WTC11 (cell line): ENCODE data around the gene SBF2. TPM values are rescaled to one million over a fixed set of nuclear protein-coding genes. Genes with fewer than 3 reads are reported as not detected.
A peak's percentile ranks its signal among the peaks of the same experiment; 100 is the strongest.

Source experiments
- ATAC-seq: fragments of 200-7000 bp; cut with Tn5 transposase; 2 replicates; pipeline ENCODE4 v1.10.0; 2021; ENCODE audit warnings: mild to moderate bottlenecking, moderate library complexity
- CTCF ChIA-PET: fragments of 300-600 bp; sonication (Branson Sonifier 250); formaldehyde crosslinking; loops from one replicate; lab custom pipeline; 2021; ENCODE audit warnings: antibody characterized with exemption; lab: Charles Lee
- POLR2A ChIA-PET: fragments of 350-600 bp; sonication (Branson Sonifier 250); formaldehyde crosslinking; loops from one replicate; lab custom pipeline; 2021; ENCODE audit warnings: antibody characterized with exemption; lab: Charles Lee
- DNase-seq: peaks from one replicate; pipeline ENCODE4 v3.0.0; 2021; ENCODE audit warnings: low spot score
- H3K27ac Mint-ChIP-seq: 2 replicates; pipeline ENCODE4 v1.8.0; 2021; ENCODE audit warnings: mixed read lengths
- H3K27me3 Mint-ChIP-seq: 2 replicates; pipeline ENCODE4 v1.8.0; 2021; ENCODE audit warnings: low read depth, mild to moderate bottlenecking, moderate library complexity, mixed read lengths
- H3K36me3 Mint-ChIP-seq: 2 replicates; pipeline ENCODE4 v1.8.0; 2021; ENCODE audit warnings: mixed read lengths
- H3K4me1 Mint-ChIP-seq: 2 replicates; pipeline ENCODE4 v1.8.0; 2022; ENCODE audit warnings: mixed read lengths
- H3K4me3 Mint-ChIP-seq: 2 replicates; pipeline ENCODE4 v1.8.0; 2021; ENCODE audit warnings: mild to moderate bottlenecking, moderate library complexity, mixed read lengths
- H3K9me3 Mint-ChIP-seq: 2 replicates; pipeline ENCODE4 v1.8.0; 2021; ENCODE audit warnings: mixed read lengths
- ELF4 ChIP-seq: sonication (generic); formaldehyde crosslinking; IDR thresholded peaks from 2 replicates; pipeline ENCODE4 v1.8.1; 2022; ENCODE audit warnings: low read depth, mild to moderate bottlenecking, moderate library complexity, missing genetic modification reagents
- JUN ChIP-seq: sonication (generic); formaldehyde crosslinking; IDR thresholded peaks from 2 replicates; pipeline ENCODE4 v1.8.0; 2023; ENCODE audit warnings: mild to moderate bottlenecking, missing genetic modification reagents
- MXD4 ChIP-seq: fragments of 250-450 bp; sonication (Bioruptor Pico); IDR thresholded peaks from 2 replicates; pipeline ENCODE4 v1.8.0; 2021; ENCODE audit warnings: mild to moderate bottlenecking, moderate library complexity, borderline replicate concordance
- NR1H2 ChIP-seq: sonication (generic); formaldehyde crosslinking; IDR thresholded peaks from 2 replicates; pipeline ENCODE4 v1.9.0; 2021; ENCODE audit warnings: mild to moderate bottlenecking, moderate library complexity, missing genetic modification reagents
- SP1 ChIP-seq: sonication (generic); formaldehyde crosslinking; conservative IDR thresholded peaks from 2 replicates; pipeline ENCODE4 v1.8.1; 2022; ENCODE audit warnings: missing genetic modification reagents
- TEAD1 ChIP-seq: sonication (generic); formaldehyde crosslinking; IDR thresholded peaks from 2 replicates; pipeline ENCODE4 v1.8.0; 2022; ENCODE audit warnings: mild to moderate bottlenecking, missing genetic modification reagents
- TEAD4 ChIP-seq: sonication (generic); formaldehyde crosslinking; IDR thresholded peaks from 2 replicates; pipeline ENCODE4 v1.8.0; 2022; ENCODE audit warnings: mild to moderate bottlenecking, missing genetic modification reagents
- ZNF138 ChIP-seq: sonication (generic); formaldehyde crosslinking; conservative IDR thresholded peaks from 2 replicates; pipeline ENCODE4 v1.8.1; 2022; ENCODE audit warnings: mild to moderate bottlenecking, moderate library complexity, missing genetic modification reagents
- ZNF232 ChIP-seq: sonication (generic); formaldehyde crosslinking; IDR thresholded peaks from 2 replicates; pipeline ENCODE4 v1.8.0; 2022; ENCODE audit warnings: mild to moderate bottlenecking, missing genetic modification reagents
- ZNF532 ChIP-seq: fragments of 250-450 bp; sonication (Bioruptor Pico); IDR thresholded peaks from 2 replicates; pipeline ENCODE4 v1.9.0; 2021; ENCODE audit warnings: mild to moderate bottlenecking, borderline replicate concordance
- ZNF671 ChIP-seq: fragments of 250-450 bp; sonication (Bioruptor Pico); IDR thresholded peaks from 2 replicates; pipeline ENCODE4 v1.8.0; 2021; ENCODE audit warnings: mild to moderate bottlenecking
- total RNA-seq: library from RNA; stranded (reverse); gene quantifications from 3 replicates; pipeline ENCODE4 v1.2.3, GENCODE V29; 2021
- TF ChIP-seq, protein P1 (sequence below): sonication (generic); formaldehyde crosslinking; IDR thresholded peaks from 2 replicates; pipeline ENCODE4 v1.8.0; 2023; ENCODE audit warnings: missing genetic modification reagents, mild to moderate bottlenecking, borderline replicate concordance
- TF ChIP-seq, protein P2 (sequence below): fragments of 250-450 bp; sonication (Bioruptor Pico); IDR thresholded peaks from 2 replicates; pipeline ENCODE4 v1.9.0; 2021; ENCODE audit warnings: moderate library complexity, mild to moderate bottlenecking, inconsistent platforms, borderline replicate concordance
- TF ChIP-seq, protein P3 (sequence below): sonication (generic); formaldehyde crosslinking; IDR thresholded peaks from 2 replicates; pipeline ENCODE4 v1.8.1; 2023; ENCODE audit warnings: mild to moderate bottlenecking, moderate library complexity, missing genetic modification reagents
- TF ChIP-seq, protein P4 (sequence below): sonication (generic); formaldehyde crosslinking; IDR thresholded peaks from 2 replicates; pipeline ENCODE4 v1.8.1; 2022; ENCODE audit warnings: mild to moderate bottlenecking, moderate library complexity, missing genetic modification reagents
- TF ChIP-seq, protein P5 (sequence below): sonication (generic); formaldehyde crosslinking; IDR thresholded peaks from 2 replicates; pipeline ENCODE4 v1.8.0; 2023; ENCODE audit warnings: mild to moderate bottlenecking, missing genetic modification reagents

SBF2 gene
- total RNA-seq, 1 experiment from 2014 or later, result 47.6 TPM

- TF ChIP-seq, protein P1, sequence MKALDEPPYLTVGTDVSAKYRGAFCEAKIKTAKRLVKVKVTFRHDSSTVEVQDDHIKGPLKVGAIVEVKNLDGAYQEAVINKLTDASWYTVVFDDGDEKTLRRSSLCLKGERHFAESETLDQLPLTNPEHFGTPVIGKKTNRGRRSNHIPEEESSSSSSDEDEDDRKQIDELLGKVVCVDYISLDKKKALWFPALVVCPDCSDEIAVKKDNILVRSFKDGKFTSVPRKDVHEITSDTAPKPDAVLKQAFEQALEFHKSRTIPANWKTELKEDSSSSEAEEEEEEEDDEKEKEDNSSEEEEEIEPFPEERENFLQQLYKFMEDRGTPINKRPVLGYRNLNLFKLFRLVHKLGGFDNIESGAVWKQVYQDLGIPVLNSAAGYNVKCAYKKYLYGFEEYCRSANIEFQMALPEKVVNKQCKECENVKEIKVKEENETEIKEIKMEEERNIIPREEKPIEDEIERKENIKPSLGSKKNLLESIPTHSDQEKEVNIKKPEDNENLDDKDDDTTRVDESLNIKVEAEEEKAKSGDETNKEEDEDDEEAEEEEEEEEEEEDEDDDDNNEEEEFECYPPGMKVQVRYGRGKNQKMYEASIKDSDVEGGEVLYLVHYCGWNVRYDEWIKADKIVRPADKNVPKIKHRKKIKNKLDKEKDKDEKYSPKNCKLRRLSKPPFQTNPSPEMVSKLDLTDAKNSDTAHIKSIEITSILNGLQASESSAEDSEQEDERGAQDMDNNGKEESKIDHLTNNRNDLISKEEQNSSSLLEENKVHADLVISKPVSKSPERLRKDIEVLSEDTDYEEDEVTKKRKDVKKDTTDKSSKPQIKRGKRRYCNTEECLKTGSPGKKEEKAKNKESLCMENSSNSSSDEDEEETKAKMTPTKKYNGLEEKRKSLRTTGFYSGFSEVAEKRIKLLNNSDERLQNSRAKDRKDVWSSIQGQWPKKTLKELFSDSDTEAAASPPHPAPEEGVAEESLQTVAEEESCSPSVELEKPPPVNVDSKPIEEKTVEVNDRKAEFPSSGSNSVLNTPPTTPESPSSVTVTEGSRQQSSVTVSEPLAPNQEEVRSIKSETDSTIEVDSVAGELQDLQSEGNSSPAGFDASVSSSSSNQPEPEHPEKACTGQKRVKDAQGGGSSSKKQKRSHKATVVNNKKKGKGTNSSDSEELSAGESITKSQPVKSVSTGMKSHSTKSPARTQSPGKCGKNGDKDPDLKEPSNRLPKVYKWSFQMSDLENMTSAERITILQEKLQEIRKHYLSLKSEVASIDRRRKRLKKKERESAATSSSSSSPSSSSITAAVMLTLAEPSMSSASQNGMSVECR (CRISPR knock-in tag), result no peak
- no peak for TF ChIP-seq ELF4 (CRISPR knock-in tag)
- TF ChIP-seq, all 79 proteins: peak for 0
Measured at GRCh38 chr11:9914064-9914463, 380.0 kb downstream of the SBF2 start (continued).

GRCh38 chr11:9905960-9906791, 387.8 kb downstream of the SBF2 start:
- ChIA-PET CTCF (interaction anchor here (1.0 to 1.9 kb wide), 2 partner anchors 16 to 171 kb away, joined by 3 to 5 read pairs; no protein-coding TSS in a partner anchor), POLR2A (interaction anchor here (0.7 kb wide), 1 partner anchor 16 kb away, joined by 5 read pairs; no protein-coding TSS in a partner anchor)
- no peaks in the 10 kb centered on the region for H3K9me3 Mint-ChIP-seq
- ATAC-seq, result peak; percentile 85
- H3K27me3 Mint-ChIP-seq, result no peaks in the 10 kb centered on the region
- H3K4me1 Mint-ChIP-seq, result peaks cover 63% of the 10 kb centered on the region
- H3K4me3 Mint-ChIP-seq, result no peak overlapping the region
- no peak for DNase-seq
- no peak for TF ChIP-seq NR1H2 (CRISPR knock-in tag)
- TF ChIP-seq, protein P2, sequence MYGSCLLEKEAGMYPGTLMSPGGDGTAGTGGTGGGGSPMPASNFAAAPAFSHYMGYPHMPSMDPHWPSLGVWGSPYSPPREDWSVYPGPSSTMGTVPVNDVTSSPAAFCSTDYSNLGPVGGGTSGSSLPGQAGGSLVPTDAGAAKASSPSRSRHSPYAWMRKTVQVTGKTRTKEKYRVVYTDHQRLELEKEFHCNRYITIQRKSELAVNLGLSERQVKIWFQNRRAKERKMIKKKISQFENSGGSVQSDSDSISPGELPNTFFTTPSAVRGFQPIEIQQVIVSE (CRISPR knock-in tag), result no peak
- TF ChIP-seq, protein P3, sequence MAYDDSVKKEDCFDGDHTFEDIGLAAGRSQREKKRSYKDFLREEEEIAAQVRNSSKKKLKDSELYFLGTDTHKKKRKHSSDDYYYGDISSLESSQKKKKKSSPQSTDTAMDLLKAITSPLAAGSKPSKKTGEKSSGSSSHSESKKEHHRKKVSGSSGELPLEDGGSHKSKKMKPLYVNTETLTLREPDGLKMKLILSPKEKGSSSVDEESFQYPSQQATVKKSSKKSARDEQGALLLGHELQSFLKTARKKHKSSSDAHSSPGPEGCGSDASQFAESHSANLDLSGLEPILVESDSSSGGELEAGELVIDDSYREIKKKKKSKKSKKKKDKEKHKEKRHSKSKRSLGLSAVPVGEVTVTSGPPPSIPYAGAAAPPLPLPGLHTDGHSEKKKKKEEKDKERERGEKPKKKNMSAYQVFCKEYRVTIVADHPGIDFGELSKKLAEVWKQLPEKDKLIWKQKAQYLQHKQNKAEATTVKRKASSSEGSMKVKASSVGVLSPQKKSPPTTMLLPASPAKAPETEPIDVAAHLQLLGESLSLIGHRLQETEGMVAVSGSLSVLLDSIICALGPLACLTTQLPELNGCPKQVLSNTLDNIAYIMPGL (CRISPR knock-in tag), result no peak
- no peak for TF ChIP-seq ZNF232
- no peak for TF ChIP-seq ZNF671 (CRISPR knock-in tag)
- no peak for TF ChIP-seq MXD4 (CRISPR knock-in tag)
- TF ChIP-seq SP1 (CRISPR knock-in tag), result 0 out of 2 replicates have a peak, but pooled peaks have one; percentile 15
- TF ChIP-seq TEAD1, result peak; percentile 89; the same call in 1 of the 2 replicates
- no peak for TF ChIP-seq ZNF138 (CRISPR knock-in tag)
- no peak; the same call in 1 of the 2 replicates for TF ChIP-seq TEAD4 (CRISPR knock-in tag)
- H3K27ac Mint-ChIP-seq, result peak overlapping the region; percentile 97
- peaks cover 6% of the 10 kb centered on the region; the same call in 1 of the 2 replicates for H3K36me3 Mint-ChIP-seq

DNA sequence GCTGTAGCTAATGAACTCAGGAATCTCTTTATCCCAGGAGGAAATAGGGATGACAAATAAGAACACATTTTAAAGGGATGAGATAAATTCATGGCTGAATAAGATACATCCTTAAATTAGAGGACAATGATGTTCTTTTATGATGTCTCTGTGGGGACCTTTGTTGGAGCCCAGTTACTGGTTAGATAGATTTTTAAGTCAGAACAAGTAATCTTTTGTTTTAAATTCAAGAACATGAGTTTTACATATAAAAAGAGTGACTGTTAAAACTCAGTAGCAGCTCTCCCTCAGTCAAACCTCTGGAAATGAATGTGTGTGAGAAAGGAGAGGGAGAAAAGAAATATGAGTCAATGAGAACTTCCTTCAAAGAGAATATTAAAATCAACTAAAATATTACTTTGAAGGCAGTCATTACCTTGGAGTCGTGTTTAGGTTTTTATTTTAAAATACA, 388.5 kb downstream of the SBF2 start:
- Mint-ChIP-seq H3K27me3 (no peaks in the 10 kb centered on the region), H3K4me1 (peaks cover 64% of the 10 kb centered on the region), H3K27ac (peak overlapping the region; percentile 97), H3K4me3 (0 out of 2 replicates have a peak overlapping the region, but pooled peaks have one; percentile 6), H3K9me3 (no peaks in the 10 kb centered on the region), H3K36me3 (peaks cover 6% of the 10 kb centered on the region; the same call in 1 of the 2 replicates)
- ATAC-seq (peak; percentile 41), DNase-seq (no peak)
- ChIA-PET CTCF (interaction anchor here (1.0 to 1.9 kb wide), 2 partner anchors 17 to 171 kb away, joined by 3 to 5 read pairs; no protein-coding TSS in a partner anchor), POLR2A (no interaction called here)
- no peak for TF ChIP-seq ZNF532 (CRISPR knock-in tag)
- TF ChIP-seq, protein P4, sequence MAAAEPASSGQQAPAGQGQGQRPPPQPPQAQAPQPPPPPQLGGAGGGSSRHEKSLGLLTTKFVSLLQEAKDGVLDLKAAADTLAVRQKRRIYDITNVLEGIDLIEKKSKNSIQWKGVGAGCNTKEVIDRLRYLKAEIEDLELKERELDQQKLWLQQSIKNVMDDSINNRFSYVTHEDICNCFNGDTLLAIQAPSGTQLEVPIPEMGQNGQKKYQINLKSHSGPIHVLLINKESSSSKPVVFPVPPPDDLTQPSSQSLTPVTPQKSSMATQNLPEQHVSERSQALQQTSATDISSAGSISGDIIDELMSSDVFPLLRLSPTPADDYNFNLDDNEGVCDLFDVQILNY (CRISPR knock-in tag), result no peak
- no peak for TF ChIP-seq JUN (CRISPR knock-in tag)
- TF ChIP-seq, protein P5, sequence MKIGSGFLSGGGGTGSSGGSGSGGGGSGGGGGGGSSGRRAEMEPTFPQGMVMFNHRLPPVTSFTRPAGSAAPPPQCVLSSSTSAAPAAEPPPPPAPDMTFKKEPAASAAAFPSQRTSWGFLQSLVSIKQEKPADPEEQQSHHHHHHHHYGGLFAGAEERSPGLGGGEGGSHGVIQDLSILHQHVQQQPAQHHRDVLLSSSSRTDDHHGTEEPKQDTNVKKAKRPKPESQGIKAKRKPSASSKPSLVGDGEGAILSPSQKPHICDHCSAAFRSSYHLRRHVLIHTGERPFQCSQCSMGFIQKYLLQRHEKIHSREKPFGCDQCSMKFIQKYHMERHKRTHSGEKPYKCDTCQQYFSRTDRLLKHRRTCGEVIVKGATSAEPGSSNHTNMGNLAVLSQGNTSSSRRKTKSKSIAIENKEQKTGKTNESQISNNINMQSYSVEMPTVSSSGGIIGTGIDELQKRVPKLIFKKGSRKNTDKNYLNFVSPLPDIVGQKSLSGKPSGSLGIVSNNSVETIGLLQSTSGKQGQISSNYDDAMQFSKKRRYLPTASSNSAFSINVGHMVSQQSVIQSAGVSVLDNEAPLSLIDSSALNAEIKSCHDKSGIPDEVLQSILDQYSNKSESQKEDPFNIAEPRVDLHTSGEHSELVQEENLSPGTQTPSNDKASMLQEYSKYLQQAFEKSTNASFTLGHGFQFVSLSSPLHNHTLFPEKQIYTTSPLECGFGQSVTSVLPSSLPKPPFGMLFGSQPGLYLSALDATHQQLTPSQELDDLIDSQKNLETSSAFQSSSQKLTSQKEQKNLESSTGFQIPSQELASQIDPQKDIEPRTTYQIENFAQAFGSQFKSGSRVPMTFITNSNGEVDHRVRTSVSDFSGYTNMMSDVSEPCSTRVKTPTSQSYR (CRISPR knock-in tag), result no peak
- no peak for TF ChIP-seq NR1H2 (CRISPR knock-in tag)
